Peyer's patch (tissue), 4 donors: ENCODE measurements around the gene ZBTB37.
"Not testable (repeated sequence)": the region's sequence is repeated elsewhere in the genome, so short reads cannot be mapped to it uniquely, and the experiment has no call there.

Experiments used
- CTCF ChIP-seq, 6 experiments: fragments of 450-650 bp in 4 of 6; fragments of 200-600 bp in 2 of 6; sonication (generic) in 1 of 6; IDR thresholded peaks; one replicate each; pipeline ENCODE4 v1.5.1; 2017 to 2019; ENCODE audit warnings: antibody characterized with exemption in 6 of 6, mild to moderate bottlenecking in 3 of 6, moderate library complexity in 1 of 6
- POLR2A ChIP-seq, 2 donors: fragments of 450-650 bp; IDR thresholded peaks; one replicate each; pipeline ENCODE4 v1.5.1; 2017; ENCODE audit warnings: antibody characterized with exemption in 2 of 2, mild to moderate bottlenecking in 2 of 2, moderate library complexity in 2 of 2

DNA sequence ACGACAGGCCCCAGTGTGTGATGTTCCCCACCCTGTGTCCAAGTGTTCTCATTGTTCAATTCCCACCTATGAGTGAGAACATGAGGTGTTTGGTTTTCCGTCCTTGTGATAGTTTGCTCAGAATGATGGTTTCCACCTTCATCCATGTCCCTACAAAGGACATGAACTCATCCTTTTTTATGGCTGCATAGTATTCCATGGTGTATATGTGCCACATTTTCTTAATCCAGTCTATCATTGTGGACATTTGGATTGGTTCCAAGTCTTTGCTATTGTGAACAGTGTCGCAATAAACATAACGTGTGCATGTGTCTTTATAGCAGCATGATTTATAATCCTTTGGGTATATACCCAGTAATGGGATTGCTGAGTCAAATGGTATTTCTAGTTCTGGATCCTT, 12.9 kb downstream of the ZBTB37 start:
- TF ChIP-seq POLR2A, CTCF (IDR thresholded peaks at IDR 0.05): not testable (repeated sequence)
